GM06990 (cell line): ENCODE results near the gene CATSPER3.

Experiments used
- DNase-seq: peaks from one replicate; pipeline ENCODE4 v3.0.0-alpha.2; 2011; ENCODE audit not compliant: insufficient read length; ENCODE audit errors: extremely low read depth
- H3K27me3 ChIP-seq: replicated peaks from 2 replicates; pipeline ENCODE4 v1.6.0; 2011; ENCODE audit warnings: low read length; ENCODE audit not compliant: control insufficient read depth, insufficient read depth
- H3K36me3 ChIP-seq: 2 replicates; pipeline ENCODE4 v1.5.1; 2011; ENCODE audit warnings: low read length; ENCODE audit not compliant: control insufficient read depth, insufficient read depth
- H3K4me3 ChIP-seq: replicated peaks from 2 replicates; pipeline ENCODE4 v1.5.1; 2011; ENCODE audit warnings: low read depth, mild to moderate bottlenecking, control low read depth, low read length
- TF ChIP-seq, protein P1 (sequence below): IDR thresholded peaks from 2 replicates; pipeline ENCODE4 v1.5.1; 2011; ENCODE audit warnings: low read length, control low read depth, mild to moderate bottlenecking, inconsistent platforms; ENCODE audit not compliant: insufficient read depth, poor library complexity, severe bottlenecking

The CATSPER3 gene

DNA sequence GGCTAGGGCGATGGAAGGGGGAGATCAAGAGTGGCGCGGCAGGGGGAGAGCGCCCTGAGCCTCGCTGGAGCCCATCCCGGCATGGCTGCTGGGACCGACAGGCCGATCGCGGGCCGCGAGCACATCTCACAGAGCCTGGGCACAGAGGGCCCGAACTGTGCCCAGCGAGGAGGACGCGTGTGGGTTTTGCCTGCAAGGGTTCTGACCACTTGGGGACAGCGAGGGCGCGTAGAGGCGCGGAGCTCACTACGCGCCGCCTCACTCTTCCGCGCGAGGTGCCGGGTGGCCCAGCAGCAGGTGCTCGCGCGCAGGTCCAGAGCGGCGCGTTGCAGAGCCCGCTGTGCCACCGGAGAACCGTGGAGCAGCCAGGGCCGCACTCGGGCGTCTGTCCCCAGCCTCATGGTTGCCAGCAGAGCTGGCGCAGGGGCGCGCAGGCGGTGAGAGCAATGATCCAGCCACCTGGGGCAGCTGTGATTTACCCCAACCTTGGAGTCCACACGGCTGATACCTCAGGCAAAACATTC lies 82.6 kb downstream of the CATSPER3 start:
- H3K4me3 ChIP-seq = no peak overlapping the region
- H3K36me3 ChIP-seq = no peaks in the 10 kb centered on the region
- DNase-seq = no peak
- H3K27me3 ChIP-seq = no peaks in the 10 kb centered on the region
- TF ChIP-seq, protein P1, sequence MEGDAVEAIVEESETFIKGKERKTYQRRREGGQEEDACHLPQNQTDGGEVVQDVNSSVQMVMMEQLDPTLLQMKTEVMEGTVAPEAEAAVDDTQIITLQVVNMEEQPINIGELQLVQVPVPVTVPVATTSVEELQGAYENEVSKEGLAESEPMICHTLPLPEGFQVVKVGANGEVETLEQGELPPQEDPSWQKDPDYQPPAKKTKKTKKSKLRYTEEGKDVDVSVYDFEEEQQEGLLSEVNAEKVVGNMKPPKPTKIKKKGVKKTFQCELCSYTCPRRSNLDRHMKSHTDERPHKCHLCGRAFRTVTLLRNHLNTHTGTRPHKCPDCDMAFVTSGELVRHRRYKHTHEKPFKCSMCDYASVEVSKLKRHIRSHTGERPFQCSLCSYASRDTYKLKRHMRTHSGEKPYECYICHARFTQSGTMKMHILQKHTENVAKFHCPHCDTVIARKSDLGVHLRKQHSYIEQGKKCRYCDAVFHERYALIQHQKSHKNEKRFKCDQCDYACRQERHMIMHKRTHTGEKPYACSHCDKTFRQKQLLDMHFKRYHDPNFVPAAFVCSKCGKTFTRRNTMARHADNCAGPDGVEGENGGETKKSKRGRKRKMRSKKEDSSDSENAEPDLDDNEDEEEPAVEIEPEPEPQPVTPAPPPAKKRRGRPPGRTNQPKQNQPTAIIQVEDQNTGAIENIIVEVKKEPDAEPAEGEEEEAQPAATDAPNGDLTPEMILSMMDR = no peak

DNA sequence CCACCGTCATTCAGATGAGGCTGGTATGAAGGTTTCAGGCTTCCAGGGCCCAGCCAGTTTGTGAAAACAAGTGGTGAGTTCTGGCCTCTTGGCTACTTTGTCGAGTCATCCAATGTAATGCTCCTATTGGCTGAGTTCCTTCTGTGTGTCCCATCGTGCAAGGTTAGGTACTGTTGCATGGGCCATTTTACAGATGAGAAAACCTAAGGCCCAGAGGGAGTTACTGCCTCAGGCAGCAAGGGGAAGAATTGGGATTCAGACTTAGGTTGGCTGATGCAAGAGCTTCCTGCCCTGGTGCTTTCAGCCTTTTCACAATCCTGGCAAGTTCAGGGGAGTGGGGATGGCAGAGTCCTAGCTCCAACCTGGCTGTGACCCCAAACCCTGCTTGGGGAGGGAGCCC lies 83.7 kb downstream of the CATSPER3 start:
- TF ChIP-seq, protein P1 = no peak
- no peak overlapping the region for H3K4me3 ChIP-seq
- H3K36me3 ChIP-seq = no peaks in the 10 kb centered on the region
- DNase-seq = no peak
- H3K27me3 ChIP-seq = no peaks in the 10 kb centered on the region

DNA sequence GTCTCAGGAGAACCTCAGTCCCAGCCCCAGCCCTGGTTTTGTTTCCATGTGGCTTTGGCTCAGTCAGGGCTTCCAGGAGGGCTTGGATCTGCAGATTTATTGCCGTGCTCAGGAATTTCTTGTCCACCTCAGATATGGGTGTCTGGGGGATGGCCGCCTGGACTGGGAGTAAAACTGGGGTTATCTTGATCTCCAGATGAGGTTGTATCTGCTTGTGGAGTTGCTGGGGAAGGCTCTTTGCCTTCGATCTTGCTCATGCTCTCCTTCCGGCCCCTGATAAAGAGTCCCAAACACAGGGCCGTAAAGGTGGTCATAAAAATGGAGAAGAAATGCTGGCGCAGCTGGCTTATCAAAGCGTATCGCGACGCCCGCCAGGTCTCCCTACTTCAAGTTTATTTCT lies 84.2 kb downstream of the CATSPER3 start:
- Histone ChIP-seq H3K4me3 (no peak overlapping the region), H3K36me3 (no peaks in the 10 kb centered on the region), H3K27me3 (no peaks in the 10 kb centered on the region)
- DNase-seq = no peak
- TF ChIP-seq, protein P1 = no peak

DNA sequence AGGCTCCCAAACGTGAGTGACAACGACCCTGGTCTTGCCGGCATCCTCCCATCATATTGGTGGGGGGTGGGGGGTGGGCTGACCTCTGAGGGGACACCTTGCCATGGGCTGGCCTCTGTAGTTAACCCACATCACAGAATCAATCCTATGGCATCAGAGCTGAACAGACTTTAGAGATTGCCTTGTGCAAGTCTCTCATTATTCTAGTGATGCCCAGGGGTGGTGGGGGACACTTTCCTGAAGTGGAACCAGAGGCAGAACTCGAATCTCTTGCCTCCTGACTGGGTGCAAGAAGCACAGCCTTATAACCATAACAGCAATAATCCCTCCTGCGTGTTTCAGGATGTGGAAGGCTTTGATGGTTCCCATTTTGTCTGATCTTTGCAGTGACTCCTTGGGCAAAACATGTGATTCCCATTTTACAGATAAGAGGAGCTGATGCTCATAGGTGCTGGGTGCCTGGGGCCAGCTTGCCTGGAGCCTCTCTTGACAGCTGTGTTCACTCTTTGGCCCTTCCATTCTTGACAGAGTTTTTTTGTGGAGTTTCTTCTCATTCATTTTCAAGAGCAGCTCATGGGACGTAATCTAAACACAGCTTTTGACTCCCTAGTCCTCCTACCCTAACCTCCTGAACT lies 84.9 kb downstream of the CATSPER3 start:
- H3K4me3 ChIP-seq = no peak overlapping the region
- DNase-seq = no peak
- no peaks in the 10 kb centered on the region for H3K27me3 ChIP-seq
- H3K36me3 ChIP-seq = no peaks in the 10 kb centered on the region
- TF ChIP-seq, protein P1 = no peak

DNA sequence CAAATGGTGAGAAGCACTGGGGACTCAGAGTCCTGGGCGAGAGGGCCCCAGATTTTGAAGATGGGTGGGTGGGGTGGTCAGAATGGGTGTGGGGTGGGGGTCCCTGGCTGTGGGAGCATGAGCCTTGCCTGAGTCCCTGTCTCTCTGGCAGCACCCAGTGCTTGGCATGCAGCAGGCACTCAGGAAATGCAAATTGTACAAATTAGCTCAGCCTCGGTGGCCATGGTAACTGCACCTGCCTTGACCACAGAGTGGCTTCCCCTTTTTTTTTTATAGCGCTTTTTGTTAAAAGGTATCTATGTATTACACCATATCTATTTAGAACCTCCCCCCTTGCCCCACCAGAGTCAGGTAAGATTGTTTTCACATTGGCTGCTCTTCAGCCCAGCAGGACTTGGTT lies 85.6 kb downstream of the CATSPER3 start:
- no peak overlapping the region for H3K4me3 ChIP-seq
- H3K27me3 ChIP-seq = no peaks in the 10 kb centered on the region
- peak; percentile 37 for DNase-seq
- TF ChIP-seq, protein P1 = no peak
- H3K36me3 ChIP-seq = no peaks in the 10 kb centered on the region

DNA sequence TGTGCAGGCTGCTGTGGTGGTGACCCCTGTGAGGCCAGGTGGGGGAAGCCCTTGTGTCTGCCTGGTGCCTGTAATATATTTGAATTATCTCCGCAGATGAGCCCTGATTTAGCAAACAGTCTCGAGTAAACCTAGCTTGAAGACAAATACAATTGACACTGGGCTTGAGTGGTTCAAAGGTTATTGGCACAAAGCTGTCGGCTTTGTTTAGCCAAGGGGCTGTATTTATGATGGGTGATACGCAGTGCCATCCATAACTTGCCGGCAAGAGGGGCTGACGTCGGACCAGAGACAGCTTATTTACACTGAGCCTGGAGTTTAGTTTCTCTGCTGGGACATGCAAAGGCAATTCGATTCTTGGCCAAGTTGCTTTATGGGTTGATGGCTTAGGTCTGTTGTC lies 86.3 kb downstream of the CATSPER3 start:
- Histone ChIP-seq H3K4me3 (no peak overlapping the region), H3K36me3 (no peaks in the 10 kb centered on the region), H3K27me3 (no peaks in the 10 kb centered on the region)
- TF ChIP-seq, protein P1 = no peak
- no peak for DNase-seq
